Measurements from ENCODE around the gene TMEM131L.
"Not testable (repeated sequence)": the region's sequence is repeated elsewhere in the genome, so short reads cannot be mapped to it uniquely, and the experiment has no call there.

TMEM131L gene

GRCh38 chr4:153609070-153609469, 142.9 kb downstream of the TMEM131L start:
- in situ Hi-C loops (cut with MboI; ENCODE audit: low sequenced_read_pairs), result not testable (repeated sequence)

- in situ Hi-C loops (cut with MboI; ENCODE audit: low sequenced_read_pairs), result no loop called here
Observed at GRCh38 chr4:153610623-153611376, 144.6 kb downstream of the TMEM131L start.

GRCh38 chr4:153611679-153612078, 145.5 kb downstream of the TMEM131L start:
- in situ Hi-C loops (cut with MboI; ENCODE audit: low sequenced_read_pairs), result no loop called here

GRCh38 chr4:153612878-153613277, 146.7 kb downstream of the TMEM131L start:
- in situ Hi-C loops (cut with MboI; ENCODE audit: low sequenced_read_pairs), result no loop called here

DNA sequence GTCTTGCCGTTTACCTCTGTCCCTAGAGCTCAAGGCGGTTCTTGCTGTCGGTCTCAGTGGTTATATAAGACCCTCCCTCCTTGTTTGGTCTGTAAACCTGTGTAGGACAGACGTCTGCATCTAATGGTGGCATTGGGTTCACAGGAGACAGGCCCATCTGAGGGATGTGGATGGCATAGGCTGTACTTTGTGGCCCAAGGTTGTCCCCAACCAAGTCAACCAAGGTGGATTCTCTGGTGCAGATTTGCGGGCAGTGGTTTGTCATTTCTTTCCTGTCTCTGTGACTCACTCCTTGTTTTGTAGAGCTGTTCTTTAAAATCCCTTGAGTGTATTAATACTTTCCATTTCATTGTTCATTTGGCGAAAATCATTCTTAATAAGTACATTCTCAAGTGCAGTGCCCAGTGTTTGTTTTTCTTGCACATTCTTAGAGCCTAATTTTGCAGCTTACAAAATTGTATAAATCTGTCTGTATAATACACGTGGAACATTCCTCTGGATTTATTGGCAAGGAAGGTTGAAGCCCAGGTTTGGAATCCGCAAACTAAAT, 149.9 kb downstream of the TMEM131L start:
- in situ Hi-C loops (cut with MboI; ENCODE audit: low sequenced_read_pairs), result no loop called here

GRCh38 chr4:153618833-153619232, 152.7 kb downstream of the TMEM131L start:
- in situ Hi-C loops (cut with MboI; ENCODE audit: low sequenced_read_pairs), result no loop called here

- in situ Hi-C loops (cut with MboI; ENCODE audit: low sequenced_read_pairs), result no loop called here
Observed at GRCh38 chr4:153619811-153620210, 153.7 kb downstream of the TMEM131L start.

DNA sequence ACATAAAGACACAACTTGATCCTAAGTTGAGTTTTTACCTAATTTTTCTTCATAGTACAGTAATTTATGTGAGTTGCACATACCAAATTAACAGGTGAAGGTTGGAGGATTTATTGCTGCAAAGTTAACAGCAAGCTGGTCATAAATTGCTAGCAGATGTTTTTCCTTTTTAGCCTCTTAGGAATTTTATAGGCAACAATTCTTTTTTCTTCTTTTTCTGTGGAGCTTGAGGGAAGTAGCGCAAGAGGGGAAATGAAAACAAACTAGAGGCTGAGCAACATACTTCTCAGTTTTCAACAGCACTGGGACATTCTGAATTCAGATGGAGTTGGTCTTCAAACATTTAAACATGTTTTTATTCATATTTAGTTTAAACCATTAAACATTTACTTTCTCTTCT, 154.2 kb downstream of the TMEM131L start:
- in situ Hi-C loops (cut with MboI; ENCODE audit: low sequenced_read_pairs), result no loop called here

DNA sequence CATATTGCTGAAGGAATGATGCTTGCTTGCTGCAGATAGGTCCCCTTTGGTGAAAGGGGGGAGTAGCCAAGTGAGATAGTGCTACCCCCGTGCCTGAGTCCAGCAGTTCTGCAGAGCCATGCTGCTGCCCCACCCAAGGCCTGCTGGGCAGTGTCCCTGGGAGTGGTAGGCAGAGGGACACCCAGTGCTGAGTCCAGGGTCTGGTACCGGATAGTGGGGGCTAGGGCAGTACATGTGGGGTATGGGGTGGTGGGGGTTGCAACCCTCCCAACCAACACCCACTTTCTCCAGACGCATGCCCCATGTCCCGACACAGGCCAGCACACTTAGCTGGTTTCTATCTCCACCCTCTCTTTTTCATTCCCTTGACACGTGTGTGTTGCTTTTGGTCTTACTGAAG, 155.9 kb downstream of the TMEM131L start:
- in situ Hi-C loops (cut with MboI; ENCODE audit: low sequenced_read_pairs), result no loop called here

DNA sequence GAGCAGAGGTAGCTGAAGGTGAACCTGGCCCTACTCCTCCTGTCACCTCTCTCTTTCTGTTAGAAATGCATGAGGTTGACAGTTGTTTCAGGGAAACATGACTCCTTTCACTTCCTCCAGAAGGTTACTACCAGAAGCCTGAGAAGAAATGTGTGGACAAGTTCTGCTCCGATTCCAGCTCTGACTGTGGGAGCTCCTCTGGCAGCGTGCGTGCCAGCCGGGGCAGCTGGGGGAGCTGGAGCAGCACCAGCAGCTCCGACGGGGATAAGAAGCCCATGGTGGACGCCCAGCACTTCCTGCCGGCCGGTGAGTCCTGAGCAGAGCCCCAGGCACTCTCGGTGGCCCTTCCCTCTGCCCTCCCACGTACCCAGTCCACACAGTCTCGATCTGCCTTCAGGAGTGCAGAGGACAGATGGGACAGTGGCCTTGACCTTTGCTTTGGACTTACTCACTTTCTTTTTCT, 156.6 kb downstream of the TMEM131L start:
- in situ Hi-C loops (cut with MboI; ENCODE audit: low sequenced_read_pairs), result no loop called here

DNA sequence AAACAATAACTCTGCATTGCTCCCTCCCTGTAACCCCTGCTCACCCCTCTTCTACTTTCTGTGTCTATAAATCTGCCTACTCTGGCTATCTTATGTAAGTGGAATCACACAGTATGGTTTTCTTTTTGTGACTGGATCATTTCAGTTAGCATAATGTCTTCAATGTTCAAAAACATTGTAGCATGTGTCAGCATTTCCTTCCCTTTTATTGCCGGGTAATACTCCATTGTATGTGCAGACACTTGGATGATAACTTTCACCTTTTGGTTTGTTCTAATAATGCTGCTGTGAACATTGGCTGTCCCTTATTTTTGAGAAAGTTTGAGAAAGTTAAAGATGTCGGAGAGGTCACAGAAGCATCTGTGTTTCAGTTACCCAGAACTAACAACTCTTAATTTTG, 157.3 kb downstream of the TMEM131L start:
- in situ Hi-C loops (cut with MboI; ENCODE audit: low sequenced_read_pairs), result no loop called here

- in situ Hi-C loops (cut with MboI; ENCODE audit: low sequenced_read_pairs), result loop anchor here (25.0 kb wide), 1 partner anchor 108 kb away; no protein-coding TSS in a partner anchor
Observed at GRCh38 chr4:153628796-153629315, 162.7 kb downstream of the TMEM131L start.

DNA sequence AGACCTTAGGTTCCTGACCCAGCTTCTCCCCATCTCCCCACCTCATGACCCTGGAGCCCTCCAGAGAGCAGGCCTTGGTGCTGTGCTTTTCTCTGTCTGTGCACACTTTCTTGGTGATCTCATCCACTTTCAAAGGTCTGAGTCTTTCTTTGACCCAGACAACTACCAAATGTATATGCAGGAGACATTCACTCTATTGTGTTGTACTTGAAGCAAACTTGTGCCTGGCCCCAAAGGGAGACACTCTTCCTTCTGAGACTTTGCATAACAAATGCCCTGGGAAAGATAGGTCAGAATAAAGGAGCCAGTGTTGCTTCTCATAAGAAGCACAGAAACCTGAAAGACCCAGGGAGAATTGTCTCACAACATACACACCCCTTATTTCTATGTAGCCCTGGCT, 163.6 kb downstream of the TMEM131L start:
- in situ Hi-C loops (cut with MboI; ENCODE audit: low sequenced_read_pairs), result loop anchor here (25.0 kb wide), 1 partner anchor 108 kb away; no protein-coding TSS in a partner anchor

DNA sequence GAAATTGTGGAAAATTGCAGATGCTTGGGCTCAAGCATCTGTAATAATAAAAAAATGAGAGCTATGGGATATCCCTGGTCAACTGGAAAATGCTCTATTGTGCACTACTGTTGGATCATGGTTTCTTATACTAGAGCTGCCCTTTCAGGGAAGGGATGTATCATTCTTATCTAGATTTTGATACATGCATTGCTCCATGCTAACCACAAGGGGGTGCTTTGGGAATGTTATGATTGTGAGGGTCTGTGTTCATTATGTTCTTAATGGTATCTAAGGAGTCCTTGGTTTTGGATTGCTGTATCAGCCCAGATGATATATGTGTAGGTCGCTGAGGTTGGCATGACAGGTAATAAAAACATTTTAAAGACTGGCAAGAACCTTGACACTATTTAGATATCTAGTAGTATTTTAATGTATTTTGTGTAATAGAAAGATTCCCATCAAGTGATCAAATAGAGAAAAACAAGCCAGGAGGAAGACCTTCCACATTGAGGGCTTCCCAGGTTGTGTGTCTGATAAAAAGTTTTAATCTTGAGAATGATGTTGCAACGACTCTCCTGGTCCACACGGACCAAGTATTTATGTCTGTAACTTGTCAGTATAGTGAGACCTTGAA, 168.7 kb downstream of the TMEM131L start:
- in situ Hi-C loops (cut with MboI; ENCODE audit: low sequenced_read_pairs), result loop anchor here (25.0 kb wide), 1 partner anchor 102 kb away; no protein-coding TSS in a partner anchor

- in situ Hi-C loops (cut with MboI; ENCODE audit: low sequenced_read_pairs), result loop anchor here (25.0 kb wide), 1 partner anchor 101 kb away; no protein-coding TSS in a partner anchor
Observed at GRCh38 chr4:153635846-153636245, 169.7 kb downstream of the TMEM131L start.

DNA sequence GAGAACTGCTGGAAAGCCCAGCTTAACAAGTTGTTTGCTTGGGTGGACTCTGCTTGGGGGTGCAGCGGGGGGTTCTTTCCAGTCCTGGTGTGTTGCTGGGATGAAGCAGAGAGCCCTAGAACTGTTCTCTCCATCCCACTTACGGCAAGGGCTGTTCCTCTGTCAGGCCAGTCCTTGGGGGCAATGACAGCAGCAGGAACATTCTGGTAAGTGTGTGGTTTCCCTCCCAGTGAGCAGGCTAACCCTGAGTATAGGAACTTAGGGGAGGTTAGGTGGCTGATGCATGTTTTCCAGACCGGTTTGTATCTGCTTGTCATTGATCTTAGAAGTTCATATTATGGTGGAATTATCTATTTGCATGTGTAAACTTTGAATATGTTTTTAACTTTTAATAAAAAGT, 171.0 kb downstream of the TMEM131L start:
- in situ Hi-C loops (cut with MboI; ENCODE audit: low sequenced_read_pairs), result loop anchor here (25.0 kb wide), 1 partner anchor 100 kb away; no protein-coding TSS in a partner anchor

- in situ Hi-C loops (cut with MboI; ENCODE audit: low sequenced_read_pairs), result loop anchor here (25.0 kb wide), 1 partner anchor 99 kb away; no protein-coding TSS in a partner anchor
Observed at GRCh38 chr4:153638011-153638410, 171.9 kb downstream of the TMEM131L start.

DNA sequence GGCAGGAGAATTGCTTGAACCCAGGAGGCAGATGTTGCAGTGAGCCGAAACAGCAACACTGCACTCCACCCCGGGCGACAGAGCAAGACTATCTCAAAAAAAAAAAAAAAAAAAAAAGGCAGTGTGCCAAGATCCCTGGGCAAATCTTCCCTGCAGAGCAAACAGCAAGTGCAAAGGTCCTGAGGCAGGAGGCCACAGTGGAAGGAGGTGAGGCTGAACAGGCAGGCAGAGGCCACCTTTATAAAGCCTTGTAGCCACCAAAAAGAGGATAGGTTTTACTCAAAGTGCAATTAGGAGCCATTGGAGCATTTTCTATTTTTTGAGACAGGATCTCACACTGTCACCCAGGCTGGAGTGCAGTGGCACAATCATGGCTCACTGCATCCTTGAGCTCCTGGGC, 172.8 kb downstream of the TMEM131L start:
- in situ Hi-C loops (cut with MboI; ENCODE audit: low sequenced_read_pairs), result loop anchor here (25.0 kb wide), 1 partner anchor 98 kb away; no protein-coding TSS in a partner anchor

DNA sequence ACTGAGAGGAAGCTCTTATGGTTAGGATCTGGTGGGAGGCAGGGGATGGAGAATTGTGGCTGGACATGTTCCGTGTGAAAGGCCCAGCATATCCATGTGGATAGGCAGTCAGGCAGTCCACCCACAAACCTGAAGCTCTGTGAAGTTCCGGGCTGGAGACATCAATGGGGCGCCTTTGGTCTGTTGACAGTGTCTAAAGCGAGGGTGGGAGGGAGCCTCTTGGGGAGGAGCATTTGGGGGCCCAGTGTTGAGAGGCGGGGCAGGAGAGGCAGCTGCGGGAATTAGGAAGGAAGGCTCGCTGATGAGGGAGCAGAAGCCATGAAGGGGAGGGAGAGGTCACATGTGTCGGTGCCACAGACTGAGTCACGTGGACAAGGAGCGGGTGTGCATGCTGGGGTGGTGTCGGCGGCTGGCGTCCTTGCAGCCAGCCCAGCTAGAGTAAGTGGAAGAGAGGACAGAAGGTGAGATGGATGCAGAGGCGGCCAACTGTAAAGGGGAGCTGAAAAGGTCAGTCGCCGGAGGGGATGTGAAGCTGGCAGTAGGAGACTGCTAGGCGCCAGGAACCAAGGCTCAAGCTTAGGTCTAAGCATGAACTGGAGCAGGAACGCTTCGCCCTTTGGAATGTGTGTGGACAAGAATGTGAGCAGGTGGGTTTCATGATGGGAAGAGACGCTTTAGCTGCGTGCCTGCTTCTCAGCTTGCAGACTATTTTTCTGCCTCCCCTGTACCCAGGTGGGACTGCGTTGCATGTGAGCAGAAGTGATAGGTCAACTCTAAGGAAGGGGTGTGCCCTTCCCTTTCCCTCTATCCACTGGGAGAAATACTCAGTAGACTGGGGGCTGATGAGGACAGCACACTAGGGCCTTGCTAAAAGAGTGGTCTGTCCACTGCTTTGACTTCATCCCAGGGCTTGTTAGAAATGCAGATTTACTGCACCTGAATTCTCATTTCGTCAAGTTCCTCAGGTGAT, 174.0 kb downstream of the TMEM131L start:
- in situ Hi-C loops (cut with MboI; ENCODE audit: low sequenced_read_pairs), result loop anchor here (25.0 kb wide), 1 partner anchor 97 kb away; no protein-coding TSS in a partner anchor

GRCh38 chr4:153641532-153641931, 175.4 kb downstream of the TMEM131L start:
- in situ Hi-C loops (cut with MboI; ENCODE audit: low sequenced_read_pairs), result loop anchor here (25.0 kb wide), 1 partner anchor 96 kb away; no protein-coding TSS in a partner anchor
